AG08396 (cell line): ENCODE measurements around the gene UFC1.

Source experiments
- DNase-seq: peaks from one replicate; pipeline ENCODE4 v3.0.0; 2012; ENCODE audit warnings: low spot score, mixed read lengths

The UFC1 gene

GRCh38 chr1:161171191-161171590 is 17.4 kb downstream of the UFC1 start:
- DNase-seq = no peak

GRCh38 chr1:161171696-161172095 is 17.9 kb downstream of the UFC1 start:
- no peak for DNase-seq

GRCh38 chr1:161172349-161172748 is 18.6 kb downstream of the UFC1 start:
- DNase-seq = no peak

DNA sequence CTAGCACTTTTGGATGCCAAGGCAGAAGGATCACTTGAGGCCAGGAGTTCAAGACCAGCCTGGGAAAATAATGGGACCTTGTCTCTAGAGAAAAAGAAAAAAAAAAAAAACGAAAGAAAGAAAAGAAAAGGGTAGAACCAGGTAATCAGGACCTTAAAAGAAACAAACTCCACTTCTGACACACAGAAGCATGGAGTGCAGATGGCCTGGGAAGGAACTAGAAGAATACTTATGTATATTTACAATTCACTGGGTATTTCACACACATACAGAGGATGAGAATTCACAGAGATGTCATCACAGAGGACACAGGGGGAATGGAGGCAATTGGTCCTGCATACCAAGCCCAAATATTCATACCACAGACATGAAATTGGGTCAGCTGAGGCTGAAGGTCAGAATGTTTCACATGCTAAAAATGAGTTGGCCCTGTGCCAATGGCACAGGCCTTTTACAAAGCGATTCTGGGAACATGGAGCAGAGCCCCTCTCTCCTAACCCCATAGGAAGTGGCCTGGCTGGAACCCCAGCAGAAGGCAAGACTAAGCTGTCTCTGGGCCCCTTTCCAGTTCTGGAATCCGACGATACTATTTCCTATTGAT is 19.1 kb downstream of the UFC1 start:
- DNase-seq = peak; percentile 90

- no peak for DNase-seq
These were observed 19.9 kb downstream of the UFC1 start for GRCh38 chr1:161173711-161174110.

DNA sequence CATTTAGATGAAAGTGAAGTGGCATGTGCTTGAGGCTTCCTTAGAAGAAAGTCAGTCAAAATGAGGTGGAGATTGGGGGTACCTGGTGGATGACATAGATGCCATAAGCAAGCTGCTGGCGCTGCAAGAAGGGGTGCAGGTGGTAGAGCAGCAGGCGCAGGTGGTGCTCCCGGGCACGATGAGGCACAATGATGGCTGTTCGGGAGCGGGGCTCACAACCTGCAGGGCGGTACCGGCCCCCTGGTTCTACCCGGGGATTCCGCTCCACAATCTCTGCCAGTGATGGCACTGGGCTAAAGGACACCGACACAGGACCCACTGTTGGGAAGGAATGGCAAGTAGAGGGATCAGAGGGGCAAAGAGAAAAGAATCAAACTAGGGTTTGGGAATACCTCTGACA is 21.1 kb downstream of the UFC1 start:
- DNase-seq = no peak

- no peak for DNase-seq
These were observed 22.1 kb downstream of the UFC1 start for GRCh38 chr1:161175771-161176453.

- no peak for DNase-seq
These were observed 22.8 kb downstream of the UFC1 start for GRCh38 chr1:161176468-161177111.

DNA sequence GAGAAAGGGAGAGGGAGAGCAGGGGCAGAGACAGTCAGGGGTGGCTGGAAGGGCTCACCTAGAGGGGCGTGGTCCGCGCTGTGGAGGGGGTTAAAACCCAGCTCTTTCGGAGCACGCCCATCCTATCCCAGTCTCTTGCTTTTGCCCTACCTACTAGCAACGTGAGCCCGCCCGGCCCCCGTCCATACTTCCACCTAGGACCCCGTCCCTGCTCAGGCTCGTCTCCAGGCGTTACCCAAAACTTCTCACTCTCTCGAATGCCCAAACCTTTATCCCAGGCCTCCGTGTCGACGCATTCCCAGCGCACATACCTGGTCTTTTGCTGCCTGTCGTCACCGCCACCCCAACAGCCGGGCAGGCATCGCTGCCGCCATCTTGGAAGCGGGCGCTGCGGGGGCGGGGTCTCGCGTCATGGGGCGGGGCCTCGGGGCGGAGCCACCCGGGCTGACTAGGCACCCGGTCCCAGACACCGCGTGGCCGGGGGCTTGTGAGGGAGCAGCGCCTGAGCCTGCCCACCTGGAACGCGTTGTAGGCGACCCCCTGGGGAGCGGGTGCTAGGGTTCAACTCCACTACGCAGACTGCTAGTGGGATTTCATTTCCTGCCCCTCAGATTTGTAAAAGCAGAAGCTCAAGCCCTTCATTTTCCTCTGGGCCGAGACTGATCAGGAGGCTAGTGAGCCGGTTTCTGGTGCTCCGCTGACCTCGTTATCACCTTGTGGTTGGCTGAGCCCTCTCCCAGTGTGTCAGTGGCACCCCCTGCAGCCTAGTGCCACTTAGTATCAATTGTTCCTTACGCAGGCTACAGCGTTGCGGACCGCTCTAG is 23.5 kb downstream of the UFC1 start, which contains the start of gene B4GALT3:
TSS of gene B4GALT3 (minus strand) at position 396 of the 824 bp plus-strand sequence. CDS start 1,447 bp downstream, outside the sequence.
- peak; percentile 96 for DNase-seq

DNA sequence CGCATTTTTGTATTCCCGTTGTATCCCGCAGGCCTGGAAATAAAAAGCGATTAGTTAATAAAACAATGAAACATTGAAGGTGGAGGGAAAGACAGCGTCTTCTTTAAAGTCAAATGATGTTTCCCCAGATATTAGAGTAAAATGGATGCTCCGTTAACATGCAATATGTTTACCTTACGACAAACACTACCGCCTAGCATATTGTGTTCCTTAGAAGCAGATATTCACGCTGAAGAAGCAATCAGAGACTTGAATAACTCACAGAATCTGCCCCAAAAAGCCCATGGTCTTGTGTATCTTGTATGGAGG is 24.1 kb downstream of the UFC1 start:
- no peak for DNase-seq

GRCh38 chr1:161179698-161180097 is 25.9 kb downstream of the UFC1 start:
- no peak for DNase-seq

- no peak for DNase-seq
These were observed 26.9 kb downstream of the UFC1 start for GRCh38 chr1:161180639-161181038.

DNA sequence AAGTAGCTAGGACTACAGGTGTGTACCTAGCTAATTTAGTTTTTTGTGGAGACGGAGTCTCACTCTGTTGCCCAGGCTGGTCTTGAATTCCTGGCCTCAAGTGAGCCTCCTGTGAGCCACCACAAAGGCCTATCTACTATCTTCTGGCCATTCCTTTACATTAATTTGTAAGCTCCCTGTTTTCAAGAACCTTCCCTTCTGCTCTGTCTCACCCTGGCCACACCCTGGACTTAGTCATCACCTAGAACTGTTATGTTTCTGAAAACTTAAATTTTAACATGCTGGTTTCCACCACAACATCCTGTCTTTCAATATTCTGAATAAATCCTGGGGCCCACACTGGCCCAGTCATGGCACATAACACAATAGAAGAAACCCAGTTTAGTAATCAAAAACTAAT is 28.4 kb downstream of the UFC1 start:
- peak; percentile 48 for DNase-seq

DNA sequence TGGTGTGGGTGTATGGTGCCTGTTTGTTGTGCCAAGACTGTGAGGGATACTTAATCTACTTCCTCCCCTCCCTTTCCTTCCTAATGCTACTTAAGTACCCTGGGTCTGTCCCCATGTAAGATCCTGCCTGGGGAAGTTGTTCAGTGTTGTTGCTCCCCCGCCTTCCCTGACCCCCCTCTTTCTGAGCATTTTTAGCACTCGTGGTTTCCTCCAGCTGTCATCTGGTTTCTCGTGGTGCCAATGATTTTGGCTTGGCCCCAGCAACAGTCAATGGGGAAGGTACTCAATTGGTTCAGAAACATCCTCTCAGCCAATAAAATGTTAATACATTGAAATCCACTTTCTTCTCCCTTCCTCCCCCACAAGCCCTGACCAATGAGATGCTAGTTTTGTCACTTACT is 31.5 kb downstream of the UFC1 start:
- peak; percentile 80 for DNase-seq

DNA sequence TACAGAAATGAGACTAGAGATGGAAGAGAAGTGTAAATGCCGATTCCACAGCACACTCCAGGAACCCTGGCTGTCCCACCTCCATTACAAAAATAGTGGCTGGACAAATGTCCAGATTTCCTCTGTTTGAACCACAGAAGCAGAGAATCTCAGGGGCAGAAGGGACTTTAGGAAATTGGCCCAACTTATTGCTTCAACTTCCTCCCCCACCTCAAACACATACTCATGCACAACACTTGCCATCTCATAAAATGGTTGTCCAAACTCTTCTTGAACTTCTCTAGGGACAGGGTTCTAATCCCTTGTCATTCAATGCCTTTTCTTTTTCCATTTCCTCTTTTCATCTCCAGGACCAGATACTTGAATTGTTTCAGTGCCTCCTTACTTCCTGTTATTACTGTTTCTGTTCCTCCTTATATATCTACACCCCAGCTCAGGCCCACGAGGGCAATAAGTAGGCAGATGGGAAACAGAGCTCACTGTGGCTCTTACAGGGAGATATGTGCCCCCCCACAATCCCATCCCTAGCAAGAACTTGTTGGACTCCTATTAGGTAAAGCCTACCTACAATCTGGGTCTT is 32.0 kb downstream of the UFC1 start:
- DNase-seq = no peak

- no peak for DNase-seq
These were observed 33.5 kb downstream of the UFC1 start for GRCh38 chr1:161187311-161187710.

DNA sequence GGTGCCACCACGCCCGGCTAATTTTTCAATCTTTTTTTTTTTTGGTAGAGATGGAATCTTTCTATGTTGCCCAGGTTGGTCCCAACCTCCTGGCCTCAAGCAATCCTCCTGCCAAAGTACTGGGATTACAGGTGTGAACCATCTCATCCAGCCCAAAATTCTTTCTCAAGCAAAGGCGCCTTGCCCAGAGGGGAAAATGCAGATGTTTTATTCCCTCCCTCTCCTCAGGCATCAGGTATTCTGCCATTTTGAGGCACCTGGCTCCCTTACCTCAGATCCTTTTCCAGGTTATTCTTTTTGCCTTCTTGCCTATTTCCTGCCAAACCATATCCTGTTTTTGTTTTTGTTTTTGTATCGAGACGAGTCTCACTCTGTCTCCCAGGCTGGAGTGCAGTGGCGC is 34.6 kb downstream of the UFC1 start:
- no peak for DNase-seq

DNA sequence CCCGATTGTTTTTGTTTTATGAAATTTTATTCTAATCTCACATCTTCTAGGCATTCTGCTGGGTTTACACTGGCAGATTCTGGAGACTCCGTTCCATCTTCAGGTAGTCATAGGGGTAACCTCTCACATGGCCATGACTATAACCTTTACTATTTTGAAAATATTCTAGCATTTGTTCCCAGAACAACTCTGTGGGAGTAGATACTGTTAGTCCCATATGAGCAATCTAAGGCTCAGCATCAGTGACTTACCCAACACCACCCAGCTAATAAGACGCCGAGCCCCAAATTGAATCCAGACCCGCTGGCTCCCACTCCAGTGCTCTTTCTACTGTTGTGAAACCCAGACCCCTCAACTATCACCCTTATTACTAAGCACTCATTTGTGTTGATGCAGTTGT is 35.3 kb downstream of the UFC1 start:
- no peak for DNase-seq

- no peak for DNase-seq
These were observed 37.3 kb downstream of the UFC1 start for GRCh38 chr1:161190962-161191521.

GRCh38 chr1:161191971-161192370 is 38.2 kb downstream of the UFC1 start:
- no peak for DNase-seq

GRCh38 chr1:161192476-161193465 is 39.0 kb downstream of the UFC1 start:
- DNase-seq = peak; percentile 82
